HG02973 (cell line): Measurements from ENCODE around the gene XPNPEP1.

Source experiments
- ATAC-seq: cut with Tn5 transposase; IDR thresholded peaks from one replicate; pipeline ENCODE4 v1.9.1; 2021; ENCODE audit warnings: moderate library complexity; ENCODE audit not compliant: unreplicated experiment

The XPNPEP1 gene

GRCh38 chr10:109820620-109821405 lies 102.5 kb downstream of the XPNPEP1 start:
- no peak for ATAC-seq

- no peak for ATAC-seq
Observed at GRCh38 chr10:109819807-109820206, 103.5 kb downstream of the XPNPEP1 start.
